ACC112 (cell line): ENCODE measurements around the gene TCF7L1.
"Not testable (repeated sequence)": the region's sequence is repeated elsewhere in the genome, so short reads cannot be mapped to it uniquely, and the experiment has no call there.

ENCODE experiments used
- H2AFZ ChIP-seq: fragments of 200-600 bp; sonication (generic); one replicate; pipeline ENCODE4 v1.6.0; 2017; ENCODE audit warnings: antibody characterized with exemption, low read length; ENCODE audit not compliant: unreplicated experiment
- H3K27ac ChIP-seq: fragments of 200-600 bp; sonication (generic); 2 replicates; pipeline ENCODE4 v1.5.1; 2014; ENCODE audit warnings: low read depth, mild to moderate bottlenecking, antibody characterized with exemption, low read length, moderate library complexity
- H3K27me3 ChIP-seq: fragments of 200-600 bp; sonication (generic); 2 replicates; pipeline ENCODE4 v1.6.1; 2014; ENCODE audit warnings: mild to moderate bottlenecking, antibody characterized with exemption, low read length, moderate library complexity, mixed read lengths; ENCODE audit not compliant: insufficient read depth
- H3K36me3 ChIP-seq: fragments of 200-600 bp; sonication (generic); 2 replicates; pipeline ENCODE4 v1.6.1; 2016; ENCODE audit warnings: mild to moderate bottlenecking, antibody characterized with exemption, low read length, moderate library complexity, mixed read lengths; ENCODE audit not compliant: insufficient read depth
- H3K4me1 ChIP-seq: fragments of 200-600 bp; sonication (generic); one replicate; pipeline ENCODE4 v1.6.1; 2016; ENCODE audit warnings: low read length, mixed read lengths; ENCODE audit not compliant: insufficient read depth, unreplicated experiment, control insufficient read depth
- H3K4me3 ChIP-seq: fragments of 200-600 bp; sonication (generic); 2 replicates; pipeline ENCODE4 v1.5.1; 2014; ENCODE audit warnings: mild to moderate bottlenecking, low read depth, low read length
- H3K79me2 ChIP-seq: fragments of 200-600 bp; sonication (generic); one replicate; pipeline ENCODE4 v1.6.0; 2016; ENCODE audit warnings: low read length; ENCODE audit not compliant: control insufficient read depth, unreplicated experiment, insufficient read depth

Gene TCF7L1

GRCh38 chr2:85324639-85325465 is 191.7 kb downstream of the TCF7L1 start:
- H3K79me2 ChIP-seq = peaks cover 69% of the 10 kb centered on the region
- peak overlapping the region; percentile 9; the same call in 1 of the 2 replicates for H3K27ac ChIP-seq
- no peaks in the 10 kb centered on the region for H3K27me3 ChIP-seq
- peaks cover 53% of the 10 kb centered on the region for H3K36me3 ChIP-seq
- H3K4me3 ChIP-seq = peak overlapping the region; percentile 96
- H2AFZ ChIP-seq = no peak overlapping the region
- H3K4me1 ChIP-seq = peaks cover 16% of the 10 kb centered on the region

- peak overlapping the region; percentile 9; the same call in 1 of the 2 replicates for H3K27ac ChIP-seq
- no peaks in the 10 kb centered on the region for H3K27me3 ChIP-seq
- H3K36me3 ChIP-seq = peaks cover 48% of the 10 kb centered on the region
- H3K4me3 ChIP-seq = peak overlapping the region; percentile 96
- peaks cover 63% of the 10 kb centered on the region for H3K79me2 ChIP-seq
- peaks cover 16% of the 10 kb centered on the region for H3K4me1 ChIP-seq
- no peak overlapping the region for H2AFZ ChIP-seq
Observed at GRCh38 chr2:85325466-85325811, 192.2 kb downstream of the TCF7L1 start.

- peaks cover 38% of the 10 kb centered on the region for H3K36me3 ChIP-seq
Observed at GRCh38 chr2:85326406-85327159, 193.4 kb downstream of the TCF7L1 start.

GRCh38 chr2:85327160-85327821 is 194.1 kb downstream of the TCF7L1 start:
- Histone ChIP-seq H3K36me3 (peaks cover 31% of the 10 kb centered on the region), H2AFZ (peak overlapping the region; percentile 79), H3K4me1 (peaks cover 16% of the 10 kb centered on the region), H3K27ac (peak overlapping the region; percentile 82; the same call in 1 of the 2 replicates), H3K27me3 (no peaks in the 10 kb centered on the region), H3K4me3 (peak overlapping the region; percentile 96), H3K79me2 (peaks cover 49% of the 10 kb centered on the region)

More at GRCh38 chr2:85326406-85327159, 193.4 kb downstream of the TCF7L1 start:
- Histone ChIP-seq H3K4me1 (peaks cover 16% of the 10 kb centered on the region), H2AFZ (no peak overlapping the region), H3K27ac (peak overlapping the region; percentile 6; the same call in 1 of the 2 replicates), H3K79me2 (peaks cover 53% of the 10 kb centered on the region), H3K27me3 (no peaks in the 10 kb centered on the region), H3K4me3 (peak overlapping the region; percentile 96)

- H3K79me2 ChIP-seq = peaks cover 42% of the 10 kb centered on the region
- H3K4me1 ChIP-seq = peaks cover 16% of the 10 kb centered on the region
- H3K36me3 ChIP-seq = peaks cover 28% of the 10 kb centered on the region
- peak within 1 kb of the TSS; percentile 82 for H3K27ac ChIP-seq
- H3K27me3 ChIP-seq = no peaks in the 10 kb centered on the region
- H2AFZ ChIP-seq = peak within 1 kb of the TSS; percentile 79
- peak within 1 kb of the TSS; percentile 96 for H3K4me3 ChIP-seq
Observed at GRCh38 chr2:85327822-85328617, 194.8 kb downstream of the TCF7L1 start, which contains the start of gene TGOLN2. Gene TGOLN2 (minus strand): TSS chr2:85327989. CDS start chr2:85327962, 27 bp downstream.

- Histone ChIP-seq H3K4me3 (peak overlapping the region; percentile 96), H3K36me3 (peaks cover 20% of the 10 kb centered on the region), H2AFZ (no peak overlapping the region), H3K27me3 (no peaks in the 10 kb centered on the region), H3K79me2 (peaks cover 35% of the 10 kb centered on the region), H3K4me1 (peaks cover 16% of the 10 kb centered on the region), H3K27ac (no peak overlapping the region)
Observed at GRCh38 chr2:85329181-85329651, 196.0 kb downstream of the TCF7L1 start.

GRCh38 chr2:85329701-85330100 is 196.5 kb downstream of the TCF7L1 start:
- not testable (repeated sequence) for H2AFZ ChIP-seq, H3K4me3 ChIP-seq, H3K27ac ChIP-seq, H3K27me3 ChIP-seq
- Histone ChIP-seq H3K36me3 (peaks cover 15% of the 10 kb centered on the region; the same call in 1 of the 2 replicates), H3K4me1 (peaks cover 13% of the 10 kb centered on the region), H3K79me2 (peaks cover 30% of the 10 kb centered on the region)

GRCh38 chr2:85330839-85331636 is 197.8 kb downstream of the TCF7L1 start:
- Histone ChIP-seq H3K27ac (no peak overlapping the region), H3K79me2 (peaks cover 16% of the 10 kb centered on the region), H3K27me3 (no peaks in the 10 kb centered on the region), H3K4me1 (no peaks in the 10 kb centered on the region), H3K4me3 (no peak overlapping the region), H2AFZ (no peak overlapping the region), H3K36me3 (peaks cover 8% of the 10 kb centered on the region; the same call in 1 of the 2 replicates)

- not testable (repeated sequence) for H3K27ac ChIP-seq, H3K27me3 ChIP-seq, H3K4me1 ChIP-seq, H3K36me3 ChIP-seq, H3K4me3 ChIP-seq, H3K79me2 ChIP-seq, H2AFZ ChIP-seq
Observed at GRCh38 chr2:85333877-85334276, 200.7 kb downstream of the TCF7L1 start.
